ENCODE data around the gene CARD19.

The CARD19 gene

GRCh38 chr9:93064392-93065134, 31.5 kb upstream of the CARD19 start:
- peak; percentile 76 for DNase-seq (ENCODE audit: low read depth)

DNA sequence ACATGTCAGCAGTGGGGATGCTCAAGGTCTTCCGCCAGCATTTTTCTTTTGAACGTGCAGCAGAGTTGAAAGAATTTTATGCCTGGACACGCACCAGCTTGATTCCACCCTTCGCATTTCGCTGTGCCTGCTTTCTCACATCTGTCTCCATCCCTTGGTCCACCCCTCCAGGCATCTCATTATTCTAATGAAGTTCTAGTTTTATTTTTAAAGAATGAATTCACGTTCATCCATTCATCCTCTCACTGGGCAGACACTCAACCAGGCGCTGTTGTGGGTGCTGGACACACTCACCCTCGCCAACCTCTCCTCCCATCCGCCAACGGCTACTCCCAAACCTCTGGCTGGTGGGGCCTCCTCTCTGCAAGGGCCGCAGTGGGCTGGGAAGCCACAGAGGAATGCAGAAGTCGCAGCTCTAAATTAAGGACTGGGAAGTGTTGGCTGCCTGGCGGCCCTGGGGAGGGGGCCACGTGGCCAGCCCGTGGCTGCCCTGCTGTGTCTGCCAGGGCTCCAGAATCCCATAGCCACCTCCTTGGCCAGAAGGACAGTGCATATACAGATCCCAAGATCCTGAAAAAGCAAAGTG, 30.8 kb upstream of the CARD19 start:
- DNase-seq (ENCODE audit: low read depth), result no peak

GRCh38 chr9:93066978-93067603, 28.9 kb upstream of the CARD19 start:
- DNase-seq (ENCODE audit: low read depth), result no peak

DNA sequence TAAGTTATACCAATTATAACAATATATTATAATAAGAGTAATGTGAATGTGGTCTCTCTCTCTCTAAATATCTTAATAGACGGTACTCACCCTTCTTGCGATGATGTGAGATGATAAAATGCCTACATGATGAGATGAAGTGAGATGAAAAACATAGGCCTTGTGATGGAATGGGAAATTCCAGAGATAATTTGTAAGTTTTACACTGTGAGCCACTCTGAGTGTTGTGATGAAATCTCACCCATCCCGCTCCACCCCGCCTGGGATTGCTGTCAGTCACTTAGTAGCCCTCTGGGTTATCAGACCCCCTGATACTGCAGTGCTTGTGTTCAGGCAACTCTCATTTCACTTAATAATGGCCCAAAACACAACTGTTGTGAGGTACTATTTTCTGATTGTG, 27.1 kb upstream of the CARD19 start:
- DNase-seq (ENCODE audit: low read depth), result no peak

DNA sequence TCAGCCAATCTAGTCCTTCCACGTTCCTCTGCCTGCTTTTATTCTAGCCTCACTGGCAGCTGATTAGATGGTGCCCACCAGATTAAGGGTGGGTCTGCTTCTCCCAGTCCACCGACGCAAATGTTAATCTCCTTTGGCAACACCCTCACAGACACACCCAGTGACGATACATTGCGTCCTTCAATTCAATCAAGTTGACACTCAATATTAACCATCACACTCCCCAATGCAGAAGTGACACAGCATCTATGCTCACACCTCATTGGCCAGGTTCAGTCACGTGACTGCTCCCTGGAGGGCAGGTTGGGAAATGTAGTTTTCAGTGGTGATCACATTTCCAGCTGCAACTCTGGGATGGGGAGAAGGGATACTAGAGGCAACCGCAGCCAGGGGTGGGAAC, 24.6 kb upstream of the CARD19 start:
- no peak for DNase-seq (ENCODE audit: low read depth)

DNA sequence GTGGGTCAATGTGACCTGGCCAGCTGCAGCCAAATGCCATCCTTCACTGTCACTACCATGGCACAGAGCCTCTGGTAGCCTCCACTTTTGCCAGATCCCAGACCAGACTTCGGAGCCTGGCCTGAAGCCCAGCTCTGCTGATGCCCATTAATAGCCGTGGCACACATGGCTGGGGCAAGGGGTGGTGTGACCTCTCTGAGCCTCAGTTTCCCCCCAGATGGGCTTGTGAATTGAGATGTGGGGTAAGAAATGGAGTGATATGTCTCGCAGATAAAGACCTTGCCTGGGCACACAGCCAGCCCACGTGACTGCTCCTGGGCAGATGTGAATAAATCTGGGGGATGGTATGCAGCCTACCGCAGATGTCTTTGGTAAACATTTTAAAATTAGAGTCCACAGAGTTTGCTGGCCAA, 23.6 kb upstream of the CARD19 start:
- no peak for DNase-seq (ENCODE audit: low read depth)

GRCh38 chr9:93076101-93076791, 19.8 kb upstream of the CARD19 start:
- no peak for DNase-seq (ENCODE audit: low read depth)

DNA sequence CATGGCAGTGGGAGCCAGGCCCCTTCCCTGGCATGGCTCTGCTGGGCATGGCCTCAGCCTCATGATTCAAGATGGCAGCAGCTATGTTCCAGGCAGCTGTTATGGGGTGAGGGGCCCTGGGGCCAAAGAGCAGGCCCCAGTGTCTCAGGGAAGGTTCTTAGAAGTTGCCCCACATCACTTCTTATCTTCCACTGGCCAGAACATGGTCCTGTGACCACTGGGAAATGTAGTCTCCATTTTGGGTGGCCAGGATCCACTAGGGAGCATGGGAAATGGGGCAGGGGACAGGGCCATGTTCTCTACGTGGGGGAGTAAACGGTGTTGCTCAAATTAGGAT, 19.3 kb upstream of the CARD19 start:
- no peak for DNase-seq (ENCODE audit: low read depth)

GRCh38 chr9:93077367-93077766, 18.6 kb upstream of the CARD19 start:
- no peak for DNase-seq (ENCODE audit: low read depth)

DNA sequence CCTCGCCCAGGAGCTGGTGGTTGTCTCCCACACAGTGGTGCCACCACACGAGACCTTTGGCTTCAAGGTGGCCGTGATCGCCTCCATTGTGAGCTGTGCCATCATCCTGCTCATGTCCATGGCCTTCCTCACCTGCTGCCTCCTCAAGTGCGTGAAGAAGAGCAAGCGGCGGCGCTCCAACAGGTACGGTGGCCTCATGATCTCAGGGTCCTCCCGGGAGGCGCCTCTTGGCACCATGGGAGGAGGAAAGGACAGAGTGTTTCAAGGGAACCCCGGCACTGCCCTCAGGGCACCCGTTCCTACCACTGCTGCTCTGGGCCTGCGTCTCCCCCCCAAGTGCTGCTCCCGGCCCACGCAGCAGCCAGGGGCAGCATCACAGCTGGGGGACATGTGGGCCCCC, 18.2 kb upstream of the CARD19 start:
- no peak for DNase-seq (ENCODE audit: low read depth)

DNA sequence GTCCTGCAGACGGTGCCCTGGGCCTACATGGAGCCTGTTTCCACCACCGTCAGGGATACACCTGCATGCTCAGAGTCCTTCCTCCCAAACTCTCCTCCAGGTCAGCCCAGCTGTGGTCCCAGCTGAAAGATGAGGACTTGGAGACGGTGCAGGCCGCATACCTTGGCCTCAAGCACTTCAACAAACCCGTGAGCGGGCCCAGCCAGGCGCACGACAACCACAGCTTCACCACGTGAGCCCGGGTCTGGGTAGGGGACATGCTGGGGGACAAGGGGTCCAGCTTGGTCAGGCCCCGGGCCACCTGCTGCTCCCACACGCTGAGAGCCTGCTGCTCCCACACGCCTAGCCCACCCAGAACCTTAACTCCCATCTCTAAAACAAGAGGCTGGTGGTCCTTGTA, 16.6 kb upstream of the CARD19 start:
- DNase-seq (ENCODE audit: low read depth), result no peak

DNA sequence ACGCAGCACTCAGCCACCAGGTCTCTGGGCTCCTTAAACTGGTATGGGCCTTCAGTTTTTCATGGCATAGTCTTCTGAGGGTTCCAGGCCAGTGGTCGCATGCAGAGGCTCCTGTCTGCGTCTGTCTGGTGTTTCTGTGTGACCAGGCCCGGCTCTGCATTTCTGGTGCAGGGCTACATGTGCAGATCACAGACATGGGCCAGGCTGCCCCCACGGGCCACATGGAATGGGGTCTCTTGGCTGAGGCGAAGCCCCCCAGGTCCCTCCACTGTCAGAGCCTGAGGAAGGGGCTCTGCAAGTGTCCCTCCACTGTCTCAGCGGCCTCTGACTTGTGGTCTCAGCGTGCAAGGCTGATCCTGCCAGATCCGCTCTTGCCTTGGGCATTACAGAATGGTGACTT, 15.6 kb upstream of the CARD19 start:
- DNase-seq (ENCODE audit: low read depth), result no peak

DNA sequence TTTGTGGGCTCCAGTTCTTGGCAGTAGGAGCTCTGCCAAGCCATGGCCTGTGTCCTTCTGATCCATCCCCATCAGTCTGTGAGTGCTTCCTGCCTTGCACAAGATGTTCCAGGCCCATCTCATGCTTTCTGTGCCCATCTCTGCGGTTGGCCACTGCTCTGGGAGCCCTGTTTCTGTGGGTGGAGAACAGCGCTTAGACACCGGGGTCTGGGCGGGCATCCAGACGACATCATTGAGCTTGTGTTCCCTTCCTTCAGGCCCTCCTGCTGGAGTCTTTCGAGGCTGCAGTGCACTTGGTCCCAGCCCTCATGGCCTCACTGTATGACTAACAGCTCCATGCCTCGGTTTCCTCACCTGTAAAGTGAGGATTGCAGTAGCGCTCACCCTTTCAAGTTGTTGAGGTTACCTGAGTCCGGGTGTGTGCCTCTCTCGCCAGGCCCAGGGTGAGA, 14.9 kb upstream of the CARD19 start:
- no peak for DNase-seq (ENCODE audit: low read depth)

- no peak for DNase-seq (ENCODE audit: low read depth)
Observed at GRCh38 chr9:93081931-93082330, 14.1 kb upstream of the CARD19 start.

GRCh38 chr9:93082841-93083411, 13.1 kb upstream of the CARD19 start:
- no peak for DNase-seq (ENCODE audit: low read depth)

- DNase-seq (ENCODE audit: low read depth), result no peak
Observed at GRCh38 chr9:93083592-93084470, 12.2 kb upstream of the CARD19 start.

GRCh38 chr9:93084471-93084881, 11.5 kb upstream of the CARD19 start:
- DNase-seq (ENCODE audit: low read depth), result no peak

- no peak for DNase-seq (ENCODE audit: low read depth)
Observed at GRCh38 chr9:93085676-93086075, 10.3 kb upstream of the CARD19 start.

GRCh38 chr9:93086447-93087224, 9.4 kb upstream of the CARD19 start:
- DNase-seq (ENCODE audit: low read depth), result no peak

GRCh38 chr9:93087971-93088655, 7.9 kb upstream of the CARD19 start:
- DNase-seq (ENCODE audit: low read depth), result no peak
